ENCODE data around the gene UBASH3A.

Gene UBASH3A, protein sequence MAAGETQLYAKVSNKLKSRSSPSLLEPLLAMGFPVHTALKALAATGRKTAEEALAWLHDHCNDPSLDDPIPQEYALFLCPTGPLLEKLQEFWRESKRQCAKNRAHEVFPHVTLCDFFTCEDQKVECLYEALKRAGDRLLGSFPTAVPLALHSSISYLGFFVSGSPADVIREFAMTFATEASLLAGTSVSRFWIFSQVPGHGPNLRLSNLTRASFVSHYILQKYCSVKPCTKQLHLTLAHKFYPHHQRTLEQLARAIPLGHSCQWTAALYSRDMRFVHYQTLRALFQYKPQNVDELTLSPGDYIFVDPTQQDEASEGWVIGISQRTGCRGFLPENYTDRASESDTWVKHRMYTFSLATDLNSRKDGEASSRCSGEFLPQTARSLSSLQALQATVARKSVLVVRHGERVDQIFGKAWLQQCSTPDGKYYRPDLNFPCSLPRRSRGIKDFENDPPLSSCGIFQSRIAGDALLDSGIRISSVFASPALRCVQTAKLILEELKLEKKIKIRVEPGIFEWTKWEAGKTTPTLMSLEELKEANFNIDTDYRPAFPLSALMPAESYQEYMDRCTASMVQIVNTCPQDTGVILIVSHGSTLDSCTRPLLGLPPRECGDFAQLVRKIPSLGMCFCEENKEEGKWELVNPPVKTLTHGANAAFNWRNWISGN

DNA sequence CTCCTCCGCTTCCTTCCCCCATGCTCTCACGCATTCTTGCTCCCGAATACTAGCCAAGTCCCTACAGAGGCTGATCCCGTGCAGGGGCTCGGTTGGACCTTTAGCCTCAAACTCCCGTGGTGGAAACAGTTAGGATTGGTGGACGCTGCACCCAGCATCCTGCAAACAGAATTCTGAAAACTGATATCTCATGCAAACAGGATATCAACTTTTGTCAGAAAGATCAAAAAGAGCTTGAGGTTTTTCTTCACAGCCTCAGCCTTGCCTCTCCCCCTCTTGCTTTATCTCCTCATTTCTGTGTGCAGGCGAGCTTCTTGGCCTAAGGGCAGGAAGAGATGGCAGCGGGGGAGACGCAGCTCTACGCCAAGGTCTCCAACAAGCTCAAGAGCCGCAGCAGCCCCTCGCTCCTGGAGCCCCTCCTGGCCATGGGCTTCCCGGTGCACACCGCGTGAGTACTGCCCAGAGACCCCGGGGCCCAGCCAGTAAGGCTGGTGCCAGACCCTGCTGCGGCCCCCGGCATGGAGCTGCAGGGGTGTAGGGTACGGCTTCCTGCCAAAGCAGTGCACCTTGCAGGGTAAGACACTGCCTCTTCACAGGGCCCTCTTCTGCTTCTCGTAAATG lies at the start of gene UBASH3A:
Gene UBASH3A, plus strand, starts transcription at position 292 of the 621 bp plus-strand sequence. Its CDS starts 44 bp downstream, at position 336.
- DNase-seq, result no peak

DNA sequence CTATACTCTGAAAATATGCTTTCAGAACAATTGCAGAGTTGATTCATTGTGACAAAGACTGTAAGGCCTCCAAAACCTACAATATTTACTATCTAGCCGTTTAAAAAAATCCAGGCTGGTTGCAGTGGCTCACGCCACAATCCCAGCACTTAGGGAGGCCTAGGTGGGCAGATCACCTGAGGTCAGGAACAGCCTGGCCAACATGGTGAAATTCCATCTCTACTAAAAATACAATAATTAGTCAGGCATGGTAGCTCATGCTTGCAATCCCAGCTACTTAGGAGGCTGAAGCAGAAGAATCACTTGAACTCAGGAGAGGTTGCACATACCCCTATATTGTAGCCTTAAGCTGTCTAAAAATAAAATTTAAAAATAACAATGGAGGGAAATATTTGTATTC lies 47.7 kb upstream of the UBASH3A start:
- no peak for DNase-seq

DNA sequence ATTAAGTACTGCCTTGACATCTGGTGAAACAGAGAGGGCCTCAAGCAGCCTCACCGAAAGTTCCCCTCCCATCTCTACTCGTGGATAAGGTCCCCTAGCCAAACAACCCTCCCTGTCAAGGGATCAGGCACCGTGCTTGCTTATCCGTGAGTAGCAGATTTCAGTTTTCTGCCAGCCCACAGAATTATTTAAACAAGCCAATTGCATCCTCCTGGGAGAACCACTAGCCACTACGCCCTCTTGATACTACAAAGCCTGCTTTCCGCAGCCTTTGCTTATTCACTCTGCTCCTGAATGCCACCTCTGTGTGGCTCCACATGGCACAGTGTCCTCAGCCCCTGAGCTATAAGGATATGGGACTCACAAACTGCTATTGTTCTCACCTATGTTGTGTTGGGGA lies 47.1 kb upstream of the UBASH3A start:
- DNase-seq, result no peak

DNA sequence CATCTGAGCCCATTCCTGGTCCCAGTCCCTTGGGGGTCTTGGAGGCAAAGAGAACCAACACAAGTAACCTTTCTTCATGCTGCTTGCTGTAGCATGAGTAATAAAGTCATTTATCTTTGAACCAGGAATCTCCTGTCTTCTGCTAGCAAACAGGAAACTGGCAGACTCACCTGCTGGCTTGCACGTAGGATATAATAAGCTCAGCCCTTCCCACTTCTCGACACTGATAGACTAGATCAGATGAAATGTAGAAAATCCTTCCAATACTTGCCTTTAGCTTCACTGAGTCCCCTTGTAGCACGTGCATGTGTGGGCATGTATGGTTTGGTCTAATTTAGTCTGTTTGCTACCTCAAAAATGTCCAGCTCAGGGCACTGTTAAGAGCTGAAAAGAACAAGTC lies 46.4 kb upstream of the UBASH3A start:
- DNase-seq, result no peak

DNA sequence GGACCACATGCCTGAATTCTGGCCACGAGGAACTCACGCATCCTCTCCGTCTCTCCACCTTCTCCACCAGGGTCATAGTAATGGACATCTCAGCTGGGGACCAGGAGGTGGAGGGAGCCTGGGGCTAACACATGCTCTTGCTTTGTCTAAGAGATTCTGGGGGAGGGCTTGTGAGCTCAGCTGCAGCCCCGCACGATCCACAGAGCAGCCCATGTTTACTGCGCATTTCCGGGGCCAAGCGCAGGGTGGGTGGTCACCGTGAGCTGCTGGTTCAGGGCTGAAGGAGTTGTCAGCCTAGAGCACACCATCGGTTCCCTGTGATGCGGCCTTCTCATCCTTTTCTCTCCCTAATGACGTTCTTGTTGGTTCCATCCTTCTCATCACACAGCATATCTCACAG lies 45.4 kb upstream of the UBASH3A start:
- no peak for DNase-seq

DNA sequence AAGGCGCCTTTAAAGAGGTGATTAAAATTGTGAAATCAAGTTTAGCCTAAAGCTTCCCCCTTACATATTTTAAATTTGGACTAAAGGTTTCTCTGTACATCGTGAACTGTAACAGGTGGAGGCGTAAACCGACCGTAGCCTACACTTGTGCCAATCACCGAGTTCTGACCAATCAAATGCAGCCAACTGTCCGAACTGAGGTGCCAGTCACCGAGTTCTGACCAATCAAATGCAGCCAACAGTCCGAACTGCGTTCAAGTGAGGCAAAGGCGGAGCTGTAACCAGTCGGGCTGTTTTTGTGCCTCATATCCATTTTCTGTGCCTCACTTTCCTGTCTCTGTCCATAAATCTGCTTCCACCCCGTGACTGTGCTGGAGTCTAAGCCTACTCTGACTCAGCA lies 44.8 kb upstream of the UBASH3A start:
- no peak for DNase-seq

DNA sequence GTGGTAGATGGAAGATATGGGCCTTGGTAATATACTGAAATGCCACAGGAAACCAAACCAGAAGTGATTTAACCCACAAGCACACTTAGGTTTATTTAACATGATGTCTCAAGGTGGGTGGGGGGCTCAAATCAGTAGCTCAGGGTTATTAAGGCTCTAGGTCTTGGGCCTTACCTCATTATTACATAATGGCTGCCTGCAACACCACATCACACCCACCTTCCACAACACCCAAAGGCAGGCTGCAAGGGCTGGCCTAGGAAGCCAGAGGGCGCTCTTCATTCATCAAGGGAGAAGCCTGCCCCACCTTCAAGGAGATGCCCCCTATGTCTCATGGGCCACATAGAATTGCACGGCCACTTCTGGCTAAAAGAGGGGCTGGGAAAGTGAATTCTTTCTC lies 43.4 kb upstream of the UBASH3A start:
- no peak for DNase-seq

DNA sequence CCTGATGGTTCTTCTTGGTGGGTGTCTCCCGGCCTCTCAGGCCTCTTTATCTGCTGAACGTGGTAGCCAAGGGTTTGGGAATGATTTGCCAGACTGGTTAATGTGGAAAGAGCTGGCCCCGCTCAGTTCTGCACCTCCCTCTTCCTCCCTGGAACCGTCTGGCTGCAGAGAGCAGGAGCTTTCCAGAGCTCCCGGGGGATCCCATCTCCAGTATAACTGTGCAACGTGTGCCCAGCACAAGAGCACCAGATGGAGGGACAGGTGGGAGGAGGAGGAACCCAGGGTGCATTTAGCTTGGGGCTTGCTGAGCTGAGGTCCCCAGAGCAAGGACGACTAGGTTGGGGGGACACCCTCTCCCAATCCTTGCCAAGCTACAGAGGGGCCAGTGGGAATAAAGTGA lies 42.4 kb upstream of the UBASH3A start:
- no peak for DNase-seq

DNA sequence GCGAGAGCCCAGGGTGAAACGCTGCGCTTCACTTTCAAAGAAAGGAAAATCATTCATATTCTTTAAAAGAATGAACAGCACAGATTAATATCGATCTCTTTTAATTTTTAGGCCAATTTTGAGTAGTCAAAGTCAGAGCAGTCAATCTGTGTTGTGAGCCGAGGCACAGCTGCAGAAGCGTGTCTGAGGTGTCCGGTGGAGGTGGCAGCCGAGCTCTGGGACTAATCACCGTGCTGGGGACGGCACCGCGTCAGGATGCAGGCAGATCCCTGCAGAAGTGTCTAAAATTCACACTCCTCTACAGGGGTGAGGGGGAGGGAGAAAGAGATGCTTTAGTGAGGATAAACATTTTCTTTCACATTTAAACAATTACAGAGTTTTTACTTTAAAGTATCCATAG lies 41.5 kb upstream of the UBASH3A start:
- no peak for DNase-seq

DNA sequence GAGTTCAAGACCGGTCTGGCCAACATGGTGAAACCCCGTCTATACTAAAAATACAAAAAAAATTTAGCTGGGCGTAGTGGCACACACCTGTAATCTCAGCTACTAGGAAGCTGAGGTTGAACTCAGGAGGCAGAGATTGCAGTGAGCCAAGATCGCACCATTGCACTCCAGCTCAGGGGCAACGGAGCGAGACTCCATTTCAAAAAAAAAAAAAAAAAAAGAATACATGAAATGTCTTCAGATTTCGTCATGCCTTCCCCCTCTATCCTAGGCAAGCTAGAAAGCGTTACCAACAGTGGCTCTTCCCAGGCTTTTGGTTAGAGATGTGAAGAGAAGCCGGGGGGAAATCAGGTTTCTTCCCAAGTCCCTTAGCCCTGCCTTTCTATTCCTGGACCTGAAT lies 41.0 kb upstream of the UBASH3A start:
- DNase-seq, result no peak

DNA sequence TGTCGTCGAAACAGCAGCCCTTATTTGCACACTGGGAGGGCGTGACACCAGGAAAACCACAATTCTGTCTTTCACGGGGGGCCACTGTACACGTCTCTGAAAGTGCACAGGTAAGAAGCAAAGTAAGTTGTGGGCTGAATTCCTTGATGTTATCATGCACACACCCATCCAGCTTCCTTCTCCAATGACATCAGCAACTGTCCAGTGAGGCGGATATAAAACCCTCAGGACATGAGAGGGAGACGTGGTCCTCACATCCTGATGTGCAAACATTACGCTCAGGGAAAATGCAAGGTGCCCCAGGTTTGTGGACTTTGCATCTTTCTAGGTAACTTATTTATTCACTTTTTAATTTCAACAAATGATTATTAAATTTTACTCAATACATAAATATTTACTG lies 40.4 kb upstream of the UBASH3A start:
- DNase-seq, result no peak

DNA sequence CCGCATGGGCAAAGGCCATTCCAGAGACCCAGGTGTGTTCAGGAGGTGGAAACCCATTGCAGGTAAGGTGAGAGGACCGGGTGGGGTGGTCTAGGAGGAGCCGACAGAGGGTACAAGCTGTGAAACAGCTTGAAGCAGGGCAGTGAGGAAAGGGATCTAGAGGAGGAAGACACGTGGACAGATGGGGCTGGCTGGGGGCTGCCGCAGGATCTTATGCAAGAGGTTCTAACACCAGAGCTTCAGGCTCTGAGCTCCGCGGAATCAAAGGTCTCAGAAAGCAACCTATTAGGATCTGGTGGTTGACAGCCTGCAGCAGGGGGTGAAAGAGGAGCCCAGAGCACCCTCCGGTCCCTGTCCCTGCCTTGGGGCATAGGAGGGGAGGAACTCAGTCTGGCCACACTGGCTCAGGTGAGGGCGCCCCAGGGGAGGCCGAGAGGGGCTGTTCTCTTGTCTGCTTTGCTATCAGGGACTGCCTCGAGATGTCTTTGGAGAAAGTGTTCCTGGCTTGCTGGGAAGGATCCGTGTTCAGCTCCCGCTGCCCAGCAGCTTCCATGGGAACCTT lies 39.3 kb upstream of the UBASH3A start:
- DNase-seq, result no peak

DNA sequence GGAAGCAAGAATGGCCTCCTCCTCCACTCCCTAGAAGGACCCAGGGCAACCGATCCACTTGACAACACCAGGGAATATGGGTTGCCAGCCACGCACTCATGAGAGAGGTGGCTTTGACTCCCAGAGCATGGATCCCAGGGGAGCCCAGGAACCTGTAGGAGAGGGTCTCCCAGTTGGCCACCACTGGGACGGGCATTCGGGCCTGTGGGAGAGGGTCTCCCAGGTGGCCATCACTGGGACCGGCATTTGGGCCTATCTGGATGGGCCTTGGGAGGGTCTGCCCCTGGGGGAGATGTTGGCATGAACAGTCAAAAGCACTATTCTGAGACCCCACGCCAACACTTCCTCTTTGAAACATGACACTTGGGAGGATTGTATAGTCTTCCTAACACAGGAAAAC lies 37.9 kb upstream of the UBASH3A start:
- DNase-seq, result no peak

DNA sequence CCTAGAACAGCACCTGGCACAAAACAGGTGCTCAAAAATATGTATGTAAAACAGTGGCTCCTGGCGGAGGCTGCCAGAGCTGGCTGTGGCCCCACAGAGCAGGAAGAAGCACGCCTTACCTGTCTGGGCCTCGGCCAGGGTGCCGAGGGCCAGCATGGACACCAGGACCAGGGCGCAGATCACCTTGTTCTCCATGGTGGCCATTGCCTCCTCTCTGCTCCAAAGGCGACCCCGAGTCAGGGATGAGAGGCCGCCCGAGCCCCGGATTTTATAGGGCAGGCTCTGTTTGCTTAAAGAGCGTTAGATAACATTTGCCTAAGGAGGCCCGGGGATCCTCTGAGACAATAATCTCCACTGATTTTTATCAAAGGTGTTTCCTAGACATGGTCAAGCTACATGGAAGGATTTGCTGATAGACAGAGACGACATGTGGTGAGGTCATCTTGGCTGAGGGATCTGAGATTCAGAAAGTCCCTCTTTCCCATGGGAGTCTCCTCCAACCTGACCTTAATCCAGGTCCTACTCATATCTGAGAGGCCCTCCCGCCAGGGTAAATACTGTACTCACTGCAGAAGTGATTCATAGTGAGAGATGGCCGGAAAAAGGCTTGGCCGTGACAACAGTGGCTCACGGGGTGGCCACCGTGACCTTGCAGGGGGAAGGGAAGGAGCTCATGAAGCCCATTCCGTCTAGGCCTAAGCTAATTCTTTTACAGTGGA lies 37.3 kb upstream of the UBASH3A start, which contains the start of gene TFF1:
Gene TFF1, minus strand, starts transcription at position 244 of the 719 bp plus-strand sequence. Its CDS starts 40 bp downstream, at position 204.
- no peak for DNase-seq

DNA sequence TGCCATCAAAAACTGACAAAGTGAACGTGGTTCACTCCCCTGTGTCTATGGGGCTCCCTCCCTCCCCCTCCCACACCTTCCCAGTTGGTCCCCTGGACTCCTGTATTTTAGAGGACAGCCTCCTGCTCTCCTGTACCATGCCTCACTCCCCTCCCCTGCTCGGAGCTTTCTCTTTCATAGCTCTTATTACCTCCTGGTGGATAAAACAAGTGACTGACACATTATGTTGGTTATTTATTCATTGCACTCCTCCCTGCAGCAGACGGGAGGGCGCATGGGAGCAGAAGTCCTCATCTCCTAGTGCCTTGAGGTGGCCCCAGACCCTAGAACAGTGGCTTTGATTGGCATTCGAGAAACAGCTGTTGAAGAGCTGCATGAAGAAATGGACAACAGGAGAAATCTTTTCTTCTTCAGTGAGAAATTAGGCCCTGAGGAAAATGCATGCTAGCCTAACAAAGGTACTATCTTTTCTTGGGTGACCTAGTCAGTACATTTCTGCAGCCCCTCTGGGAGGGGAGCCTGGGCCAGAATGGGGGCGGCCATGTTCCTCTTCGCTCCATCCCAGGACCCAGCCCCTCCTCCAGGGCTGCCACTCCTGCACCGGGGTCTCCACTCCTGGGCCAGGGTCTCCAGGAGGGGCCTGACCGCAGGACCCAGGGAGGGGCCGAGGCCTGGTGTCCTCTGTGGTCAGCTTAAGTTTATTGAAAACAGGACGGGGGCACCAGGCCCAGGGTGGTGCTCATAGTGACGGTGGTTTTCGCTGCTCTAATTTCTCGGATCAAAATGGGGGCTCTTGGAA lies 36.1 kb upstream of the UBASH3A start:
- no peak for DNase-seq

DNA sequence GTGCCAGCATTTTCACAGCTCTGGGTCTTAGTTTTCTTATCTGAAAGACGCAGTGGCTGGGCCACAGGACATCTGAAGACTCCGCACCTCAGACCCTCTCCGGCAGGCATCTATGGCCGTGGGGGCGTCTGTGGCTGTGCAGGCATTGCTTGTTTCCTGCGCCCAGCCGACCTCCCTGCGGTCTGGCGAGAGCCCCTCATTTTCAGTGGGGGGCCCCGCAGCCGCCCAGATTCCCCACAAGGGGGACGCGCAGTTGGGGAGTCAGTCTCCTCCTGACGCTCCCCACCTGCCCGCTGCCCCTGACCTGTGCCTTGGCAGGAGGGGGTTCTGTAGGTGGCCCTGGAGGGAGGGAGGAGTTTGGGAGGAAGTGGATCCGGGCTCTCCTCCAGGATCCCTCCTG lies 33.9 kb upstream of the UBASH3A start:
- no peak for DNase-seq

DNA sequence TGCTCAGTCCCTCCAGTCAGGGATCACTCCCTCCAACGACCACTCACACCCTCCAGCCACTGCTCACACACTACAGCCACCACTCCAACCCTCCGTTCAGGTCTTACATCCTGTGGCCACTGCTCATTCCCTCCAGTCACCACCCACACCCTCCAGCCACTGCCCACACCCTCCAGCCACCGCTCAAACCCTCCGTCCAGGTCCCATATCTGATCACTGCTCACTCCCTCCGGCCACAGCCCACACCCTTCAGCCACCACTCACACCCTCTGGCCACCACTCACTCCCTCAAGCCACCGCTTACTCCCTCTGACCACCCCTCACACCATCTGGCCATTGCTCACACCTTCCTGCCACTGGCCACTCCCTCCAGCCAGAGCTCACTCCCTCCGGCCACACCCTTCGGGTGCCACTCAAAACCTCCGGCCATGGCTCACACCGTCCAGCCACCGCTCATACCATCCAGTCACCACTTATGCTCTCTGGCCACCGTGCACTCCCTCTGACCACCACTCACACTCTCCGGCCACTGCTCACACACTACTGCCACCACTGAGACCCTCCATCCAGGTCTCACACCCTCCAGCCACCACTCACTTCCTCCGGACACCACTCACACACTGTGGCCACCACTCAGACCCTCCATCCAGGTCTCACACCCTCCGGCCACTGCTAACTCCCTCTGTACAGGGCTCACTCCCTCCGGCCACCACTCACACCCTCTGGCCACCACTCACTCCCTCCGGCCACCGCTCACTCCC lies 32.6 kb upstream of the UBASH3A start:
- DNase-seq, result no peak

DNA sequence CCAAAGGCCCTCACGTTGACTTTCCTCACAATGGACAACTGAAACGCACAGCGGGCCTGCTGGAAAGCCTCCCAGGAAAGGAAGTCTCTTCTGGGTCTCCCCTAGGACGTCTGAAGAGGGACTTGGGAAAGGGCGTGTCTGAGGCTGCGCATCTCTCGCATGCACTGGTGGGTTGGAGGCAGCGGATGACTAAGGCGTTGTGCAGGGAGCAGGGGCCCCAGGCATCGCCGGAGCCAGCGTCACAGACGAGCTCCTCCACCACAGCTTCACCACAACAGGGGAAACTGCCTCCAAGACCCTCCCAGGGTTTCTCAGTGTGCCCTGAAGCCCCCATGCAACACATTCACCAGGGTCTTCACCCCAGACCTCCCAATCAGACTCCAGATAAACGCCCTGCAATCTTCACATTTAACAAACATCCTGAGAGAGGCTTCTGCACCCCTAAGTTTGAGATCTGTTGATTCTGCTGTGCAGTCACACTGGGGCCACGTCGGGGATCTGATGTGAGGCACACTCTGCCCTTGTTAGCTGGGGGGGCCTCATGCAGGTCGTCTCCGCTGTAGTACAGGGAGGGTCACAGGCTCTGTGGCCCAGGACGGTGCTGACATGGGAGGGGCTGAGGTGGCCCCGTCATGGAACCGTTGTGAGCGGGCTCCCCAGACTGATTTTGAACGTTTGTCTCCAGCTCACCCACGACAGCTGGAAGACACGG lies 30.4 kb upstream of the UBASH3A start:
- DNase-seq, result no peak

DNA sequence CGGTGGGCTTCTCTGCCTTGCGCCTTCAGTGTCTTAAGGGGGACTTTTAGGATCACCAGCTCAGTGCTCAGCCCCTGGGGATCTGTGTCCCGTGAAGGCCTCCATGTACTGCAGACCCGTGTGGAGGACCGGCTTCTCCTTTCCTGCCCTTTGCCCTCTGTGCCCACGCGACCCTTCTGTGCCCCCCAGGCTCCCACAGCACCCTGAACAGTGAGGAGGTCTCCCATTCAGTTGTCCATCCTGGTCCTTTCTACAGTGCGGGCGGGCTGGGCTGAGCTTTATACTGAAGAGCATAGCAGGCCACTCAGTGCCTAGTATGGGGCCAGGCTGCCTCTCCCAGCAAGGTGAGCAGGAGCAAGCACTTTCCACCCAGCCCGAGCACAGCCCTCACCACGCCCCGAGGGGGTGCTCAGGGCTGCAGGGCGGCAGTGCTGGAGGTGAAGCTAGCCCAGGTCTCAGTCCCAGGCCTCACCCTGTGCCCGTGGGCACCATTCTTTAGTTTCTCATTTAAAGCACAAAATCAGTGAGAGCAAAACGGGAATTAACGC lies 29.7 kb upstream of the UBASH3A start:
- no peak for DNase-seq

DNA sequence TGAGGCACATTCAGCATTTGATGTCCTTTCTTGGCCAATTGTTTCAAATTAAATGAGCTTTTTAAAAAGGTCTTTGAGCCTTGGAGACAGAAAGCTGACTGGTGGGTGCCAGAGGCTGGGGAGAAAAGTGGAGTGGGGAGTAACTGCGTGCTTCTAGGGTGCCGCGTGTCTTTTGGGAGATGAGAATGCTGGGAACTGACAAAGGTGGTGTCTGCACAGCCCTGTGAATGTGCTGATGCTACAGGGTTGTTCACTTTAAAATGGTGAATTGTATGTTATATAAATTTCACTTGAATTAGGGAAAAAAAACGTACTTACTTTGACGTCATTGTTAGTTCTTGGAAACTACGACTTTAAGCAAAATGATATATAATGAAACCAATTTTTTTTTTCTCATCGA lies 29.2 kb upstream of the UBASH3A start:
- DNase-seq, result no peak

Measured in NCI-H2081 (cell line).